GM19023 (cell line): ENCODE data around the gene AP3S2.
"Not testable (repeated sequence)": the region's sequence is repeated elsewhere in the genome, so short reads cannot be mapped to it uniquely, and the experiment has no call there.

Experiments
- ATAC-seq: cut with Tn5 transposase; IDR thresholded peaks from one replicate; pipeline ENCODE4 v1.9.1; 2021; ENCODE audit warnings: mild to moderate bottlenecking, moderate library complexity; ENCODE audit not compliant: unreplicated experiment

Gene AP3S2

DNA sequence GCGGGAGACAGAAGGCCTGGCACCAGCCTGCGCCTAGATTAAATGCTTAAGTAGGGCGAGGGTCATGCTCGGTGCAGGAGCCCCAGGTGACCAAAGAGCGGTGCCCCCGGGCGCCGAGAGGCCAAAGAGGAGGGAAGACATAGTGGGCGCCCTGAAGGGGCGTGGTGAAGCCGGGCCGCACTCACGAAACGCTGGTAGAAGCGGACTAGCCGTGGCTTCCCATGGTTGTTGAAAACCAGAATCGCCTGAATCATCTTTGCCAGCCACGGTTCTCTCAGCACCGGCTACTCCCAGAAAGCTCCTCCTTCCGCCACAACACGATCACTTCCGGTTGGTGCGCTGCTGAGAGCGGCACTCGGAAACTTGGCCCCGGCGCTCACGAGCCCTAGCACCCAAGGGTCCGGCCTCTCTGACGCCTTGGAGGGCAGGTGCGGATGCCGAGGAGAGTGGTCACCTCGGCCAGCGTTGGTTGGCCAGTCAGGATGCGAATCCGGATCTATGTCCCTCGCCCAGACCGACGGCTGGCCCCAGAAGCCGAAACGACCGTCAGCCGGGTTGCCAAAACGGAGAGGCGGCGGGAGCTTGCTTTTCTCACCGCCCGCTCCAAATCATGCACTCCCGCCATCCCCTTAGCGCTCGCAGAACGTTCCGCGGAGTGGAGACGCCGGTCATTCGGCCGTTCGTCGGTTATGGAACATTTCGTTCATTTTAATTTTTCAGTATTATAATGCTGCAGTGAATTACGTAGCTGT is at the start of gene AP3S2:
TSS of gene AP3S2 (minus strand) at position 299 of the 752 bp plus-strand sequence. CDS start at position 254, 45 bp downstream.
- ATAC-seq = peak; percentile 94

DNA sequence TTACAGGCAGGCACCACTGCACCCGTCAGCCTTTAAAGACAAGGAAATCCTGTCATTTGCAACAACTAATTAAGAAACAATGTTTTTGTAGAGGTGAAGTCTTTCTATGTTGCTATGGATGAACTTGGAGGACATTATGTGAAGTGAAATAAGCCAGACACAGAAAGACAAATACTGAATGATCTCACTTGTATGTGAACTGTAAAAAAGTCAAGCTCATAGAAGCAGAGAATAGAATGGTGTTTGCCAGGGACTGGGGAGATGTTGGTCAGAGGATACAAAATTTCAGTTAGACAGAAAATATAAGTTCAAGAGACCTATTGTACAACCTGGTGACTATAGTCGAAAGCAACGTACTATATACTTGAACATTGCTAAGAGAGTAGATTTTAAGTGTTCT is 46.1 kb upstream of the AP3S2 start:
- no peak for ATAC-seq

DNA sequence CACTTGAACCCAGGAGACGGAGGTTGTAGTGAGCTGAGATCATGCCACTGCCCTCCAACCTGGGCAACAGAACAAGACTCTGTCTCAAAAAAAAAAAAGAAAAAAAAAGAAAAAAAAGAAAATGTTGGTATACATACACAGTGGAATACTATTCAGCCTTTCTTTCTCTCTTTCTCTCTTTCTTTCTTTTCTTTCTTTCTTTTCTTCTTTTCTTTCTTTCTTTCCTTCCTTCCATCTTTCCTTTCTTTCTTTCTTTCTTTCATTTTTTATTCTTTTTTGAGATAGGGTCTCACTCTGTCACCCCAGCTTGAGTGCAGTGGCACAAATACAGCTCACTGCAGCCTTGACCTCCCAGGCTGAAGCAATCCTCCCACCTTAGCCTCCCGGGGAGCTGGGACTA is 45.6 kb upstream of the AP3S2 start:
- not testable (repeated sequence) for ATAC-seq

DNA sequence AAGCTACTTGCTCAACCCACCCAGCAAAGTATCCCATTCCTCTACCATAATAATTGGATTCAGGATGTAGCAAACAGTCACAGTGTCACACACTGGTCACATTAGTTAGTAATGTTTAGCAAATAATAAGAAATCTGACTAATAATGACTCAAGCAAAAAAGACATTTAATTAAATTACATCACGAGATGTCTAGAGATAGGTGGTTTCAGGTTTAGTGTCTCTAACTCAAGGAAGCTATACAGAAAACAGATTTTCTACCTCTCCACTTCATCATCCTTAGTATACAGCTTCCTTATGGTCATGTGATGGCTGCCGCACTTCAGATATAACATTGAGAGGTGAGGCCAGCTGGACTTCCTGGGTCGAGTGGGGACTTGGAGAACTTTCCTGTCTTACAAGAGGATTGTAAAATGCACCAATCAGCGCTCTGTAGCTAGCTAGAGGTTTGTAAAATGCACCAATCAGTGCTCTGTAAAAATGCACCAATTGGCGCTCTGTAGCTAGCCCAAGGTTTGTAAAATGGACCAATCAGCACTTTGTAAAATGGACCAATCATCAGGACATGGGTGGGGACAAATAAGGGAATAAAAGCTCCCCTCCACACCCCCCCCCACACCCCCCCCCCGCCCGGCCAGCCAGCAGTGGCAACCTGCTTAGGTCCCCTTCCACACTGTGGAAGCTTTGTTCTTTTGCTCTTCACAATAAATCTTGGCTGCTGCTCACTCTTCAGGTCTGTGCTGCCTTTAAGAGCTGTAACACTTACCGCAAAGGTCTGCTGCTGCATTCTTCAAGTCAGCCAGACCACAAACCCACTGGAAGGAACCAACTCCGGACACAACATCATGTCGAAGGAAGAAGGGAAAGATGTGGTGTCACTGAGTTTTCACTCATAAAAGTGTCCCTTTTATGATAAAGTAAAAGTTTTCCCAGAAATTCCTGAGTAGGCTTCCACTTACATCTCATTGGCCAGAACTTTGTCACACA is 43.9 kb upstream of the AP3S2 start:
- ATAC-seq = no peak

DNA sequence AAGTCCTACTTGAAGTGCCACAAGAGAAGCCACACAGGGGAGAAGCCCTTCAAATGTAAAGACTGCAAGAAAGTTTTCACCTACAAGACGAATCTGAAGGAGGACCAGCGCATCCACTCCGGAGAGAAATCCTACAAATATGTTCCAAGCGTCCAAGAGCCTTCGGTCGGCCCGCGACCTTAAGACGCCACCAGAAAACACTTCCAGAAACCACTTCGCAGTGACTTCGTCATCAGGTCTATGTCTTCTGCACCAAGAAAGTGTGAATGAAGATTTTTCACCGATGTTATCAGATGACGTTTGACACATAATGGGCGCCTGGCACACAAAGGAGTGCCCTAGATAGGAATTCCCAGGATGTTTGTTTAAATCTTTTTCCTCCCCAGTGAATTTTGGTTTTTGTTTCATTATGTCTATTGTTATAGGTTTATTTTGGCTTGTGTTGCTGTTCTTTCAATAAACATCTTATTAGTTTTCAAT is 43.0 kb upstream of the AP3S2 start:
- no peak for ATAC-seq

DNA sequence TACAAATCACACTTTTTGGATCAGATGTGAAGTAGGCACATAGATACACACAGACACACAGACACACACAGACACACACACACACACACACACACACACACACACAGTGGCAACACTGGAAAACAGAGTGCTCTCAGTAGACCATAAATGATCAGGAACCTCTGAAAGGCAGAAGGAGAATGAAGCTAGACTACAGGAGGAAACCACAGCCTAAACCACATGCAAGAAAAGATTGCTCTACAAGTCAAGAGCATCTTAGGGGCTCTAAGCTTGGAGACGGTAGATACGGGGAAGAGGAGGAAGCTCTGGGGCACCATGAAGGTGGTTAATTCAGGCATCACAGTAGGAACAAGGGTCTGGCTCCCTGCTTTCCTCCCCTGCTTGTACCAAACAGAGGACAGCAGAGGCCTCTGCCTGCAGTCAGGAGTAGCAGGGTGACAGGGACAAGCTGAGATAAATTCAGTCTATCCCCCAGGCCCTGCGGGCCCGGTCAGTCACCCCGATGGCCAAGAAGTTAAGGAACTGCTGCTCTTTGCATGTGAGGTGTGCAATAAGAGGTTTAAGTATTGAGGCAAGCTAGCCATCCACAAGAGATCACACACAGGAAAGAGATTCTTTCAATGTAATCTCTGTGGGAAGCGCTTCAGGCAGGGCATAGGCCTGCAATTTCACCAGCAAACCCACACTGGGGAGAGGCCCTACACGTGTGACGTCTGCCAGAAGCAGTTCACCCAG is 42.4 kb upstream of the AP3S2 start:
- ATAC-seq = no peak

DNA sequence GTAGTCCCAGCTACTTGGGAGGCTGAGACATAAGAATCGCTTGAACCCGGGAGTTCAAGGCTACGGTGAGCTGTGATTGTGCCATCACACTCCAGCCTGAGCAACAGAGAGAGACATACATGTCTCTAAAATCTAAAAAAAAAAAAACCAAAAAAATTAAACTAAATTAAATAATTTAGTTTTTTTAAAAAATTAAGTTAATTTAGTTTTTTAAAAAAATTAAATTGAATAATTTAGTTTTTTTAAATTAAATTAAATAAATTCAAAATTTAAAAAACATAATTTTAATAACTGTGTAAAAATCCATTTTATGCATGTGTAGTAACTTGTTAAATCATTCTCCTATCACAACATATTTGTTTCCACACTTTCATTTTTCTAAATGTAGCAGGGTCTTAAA is 39.1 kb upstream of the AP3S2 start:
- no peak for ATAC-seq

DNA sequence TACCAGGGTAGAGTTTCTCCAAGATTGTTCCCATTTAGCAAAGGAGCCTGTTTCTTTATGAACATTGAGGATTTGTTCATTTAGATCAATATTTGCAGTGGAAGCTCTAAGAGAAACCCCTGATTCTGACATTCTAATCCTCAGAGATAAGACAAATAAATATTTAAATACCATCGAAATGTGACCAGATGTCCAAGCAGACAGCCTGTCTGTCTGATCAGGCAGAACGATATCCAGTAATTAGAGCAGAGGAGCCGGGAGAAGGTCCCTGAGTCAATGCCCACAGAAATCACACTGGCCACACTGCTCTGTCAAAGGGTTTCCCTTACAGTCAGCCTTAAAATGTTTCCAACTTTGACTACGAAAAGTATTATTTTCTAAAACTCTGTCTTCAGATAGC is 34.6 kb upstream of the AP3S2 start:
- no peak for ATAC-seq

DNA sequence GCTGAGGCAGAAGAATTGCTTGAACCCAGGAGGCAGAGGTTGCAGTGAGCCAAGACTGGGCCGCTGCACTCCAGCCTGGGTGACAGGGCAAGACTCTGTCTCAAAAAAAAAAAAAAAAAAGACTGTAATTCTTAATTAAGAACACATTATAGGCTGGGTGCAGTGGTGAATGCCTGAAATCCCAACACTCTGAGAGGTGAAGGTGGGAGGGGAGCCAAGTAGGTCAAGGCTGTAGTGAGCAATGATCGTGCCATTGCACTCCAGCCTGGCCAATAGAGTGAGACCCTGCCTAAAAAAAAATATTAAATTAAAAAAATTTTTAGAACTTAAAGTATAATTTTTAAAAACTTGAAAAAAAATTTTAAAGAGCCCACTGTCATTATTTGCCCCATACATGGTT is 32.4 kb upstream of the AP3S2 start:
- no peak for ATAC-seq

DNA sequence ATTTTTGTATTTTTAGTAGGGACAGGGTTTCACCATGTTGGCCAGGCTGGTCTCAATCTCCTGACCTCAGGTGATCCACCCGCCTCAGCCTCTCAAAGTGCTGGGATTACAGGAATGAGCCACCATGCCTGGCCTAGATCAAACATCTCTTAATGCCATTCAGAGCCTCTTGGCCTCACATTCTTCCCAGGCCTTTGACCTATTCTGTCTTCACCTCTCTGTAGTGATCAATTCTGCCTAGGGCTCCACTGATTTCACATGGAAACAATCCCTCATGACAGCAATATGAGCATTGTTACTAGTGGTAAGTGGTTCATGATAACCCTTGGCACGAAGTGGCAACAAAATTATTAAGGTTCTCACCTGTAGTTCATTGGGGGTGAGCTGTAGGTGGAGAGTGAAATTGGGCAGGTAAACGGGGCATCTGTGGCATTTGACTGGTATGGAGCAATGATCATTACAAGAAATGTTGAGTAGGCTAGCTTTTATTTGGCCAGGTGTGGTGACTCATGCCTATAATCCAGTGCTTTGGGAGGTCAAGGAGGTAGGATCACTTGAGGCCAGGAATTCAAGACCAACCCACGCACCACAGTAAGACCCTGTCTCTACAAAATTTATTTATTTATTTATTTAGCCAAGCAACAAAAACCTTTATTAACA is 23.8 kb upstream of the AP3S2 start:
- no peak for ATAC-seq

DNA sequence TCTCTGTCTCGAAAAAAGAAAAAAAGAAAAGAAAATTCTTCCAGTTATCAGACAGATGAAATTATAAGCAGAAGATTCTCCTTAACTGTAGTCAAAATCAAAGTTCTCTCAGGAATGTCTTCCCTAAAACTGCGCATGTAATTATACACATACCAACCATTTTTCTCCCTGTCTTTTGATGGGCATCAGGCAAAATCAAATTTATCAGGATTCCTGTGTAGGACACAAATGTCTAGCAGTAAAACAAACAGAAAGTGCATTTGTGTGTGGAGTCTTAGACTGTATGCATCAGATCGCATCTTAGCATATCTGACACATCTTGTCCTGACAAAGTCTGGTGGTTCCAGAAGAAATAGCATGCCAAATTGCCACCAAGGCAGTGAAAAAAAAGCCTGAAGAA is 22.9 kb upstream of the AP3S2 start:
- ATAC-seq = no peak

DNA sequence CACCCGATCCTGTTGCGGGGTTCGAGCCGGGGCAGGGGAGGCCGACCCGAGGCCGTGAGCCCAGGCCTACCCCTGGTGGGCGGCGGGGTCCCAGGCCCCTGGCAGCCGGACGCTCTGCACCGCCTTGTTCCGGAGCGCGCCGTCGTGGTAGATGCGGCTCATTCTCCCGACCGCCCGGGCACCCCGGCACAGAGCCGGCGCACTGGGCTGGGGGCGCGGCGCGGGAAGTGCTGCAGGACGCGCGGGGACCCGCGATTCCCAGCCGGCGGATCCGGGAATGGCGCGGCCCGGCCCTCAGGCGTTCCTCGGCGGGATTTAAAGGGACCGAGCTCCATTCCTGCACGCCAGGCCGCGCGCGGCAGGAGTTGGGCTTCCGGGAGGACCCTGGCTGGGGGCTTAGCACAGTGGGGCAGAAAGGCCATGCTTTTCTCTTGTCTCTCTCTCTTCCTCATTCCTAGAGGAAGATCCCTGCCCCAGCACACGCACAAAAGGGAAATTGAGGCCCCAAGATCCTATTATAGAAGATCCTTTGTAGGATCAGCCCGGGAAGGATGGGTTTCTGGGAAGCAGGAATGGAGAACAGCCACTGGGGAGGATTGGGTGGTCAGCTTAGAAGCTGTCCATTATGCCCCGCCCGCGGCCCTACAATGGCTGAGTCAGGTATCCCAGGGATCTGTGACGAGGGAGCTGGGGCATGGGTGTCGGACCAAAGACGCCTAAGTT is 19.0 kb upstream of the AP3S2 start, which contains the start of gene ARPIN:
TSS of gene ARPIN (minus strand) at position 279 of the 723 bp plus-strand sequence. CDS start at position 162, 117 bp downstream.
- no peak for ATAC-seq

DNA sequence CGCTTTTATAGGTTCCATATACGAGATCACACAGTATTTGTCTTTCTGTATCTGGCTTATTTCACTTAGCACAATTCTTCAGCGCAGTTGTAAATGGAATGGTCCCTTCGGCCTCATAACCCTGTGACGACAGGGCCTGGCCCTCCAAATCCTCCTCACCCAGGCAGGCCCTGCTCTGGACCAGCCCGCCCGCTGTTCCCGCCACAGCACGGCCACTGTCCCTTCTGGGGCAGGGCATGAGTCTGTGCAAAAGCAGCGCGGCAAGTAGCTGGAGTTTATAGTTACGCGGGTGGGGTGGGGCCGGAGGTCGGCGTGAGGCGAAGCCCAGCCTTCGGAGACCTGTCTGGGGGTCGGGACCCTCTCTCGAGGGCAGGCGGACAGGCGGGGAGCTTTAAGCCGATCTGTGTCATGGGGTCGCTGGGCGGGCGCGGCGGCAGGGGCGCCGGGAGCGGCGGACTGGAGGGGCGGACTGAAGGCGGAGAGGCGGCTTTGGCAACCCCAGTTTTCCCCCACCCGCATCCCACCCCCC is 18.4 kb upstream of the AP3S2 start:
- no peak for ATAC-seq

DNA sequence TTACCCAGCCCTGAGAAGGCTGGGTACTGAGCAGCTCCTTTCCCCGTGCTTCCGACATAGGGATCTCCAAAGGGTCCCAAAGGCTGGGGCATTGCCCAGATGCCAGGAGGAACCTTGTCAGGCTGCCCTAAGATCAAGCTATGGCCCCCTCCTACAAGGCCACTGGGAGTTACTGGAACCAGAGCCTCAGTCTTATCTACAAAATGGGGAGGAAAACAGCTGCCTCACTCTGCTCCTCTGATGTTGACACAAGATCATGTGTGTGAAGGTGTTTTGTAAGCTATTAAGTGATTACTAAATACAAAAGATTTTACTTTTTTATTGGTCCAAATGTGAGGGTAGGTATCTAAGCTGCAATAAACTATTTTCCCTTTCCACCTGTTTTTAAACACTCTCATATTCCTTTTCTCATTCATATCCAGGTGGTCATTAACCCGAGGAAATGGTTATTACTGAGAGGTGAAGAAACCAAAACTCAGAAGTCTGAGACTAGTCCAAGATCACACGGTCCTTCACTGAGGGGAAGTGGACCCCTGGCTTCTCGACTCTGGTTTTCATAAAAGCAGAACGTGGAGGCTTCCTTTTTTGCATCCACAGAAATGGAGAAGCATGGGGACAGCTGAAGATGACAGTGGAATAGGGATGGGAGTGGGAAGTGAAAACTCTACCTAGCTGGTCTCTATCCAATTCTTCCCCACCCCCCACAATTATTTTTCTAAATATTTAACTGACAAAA is 17.3 kb upstream of the AP3S2 start:
- ATAC-seq = no peak

DNA sequence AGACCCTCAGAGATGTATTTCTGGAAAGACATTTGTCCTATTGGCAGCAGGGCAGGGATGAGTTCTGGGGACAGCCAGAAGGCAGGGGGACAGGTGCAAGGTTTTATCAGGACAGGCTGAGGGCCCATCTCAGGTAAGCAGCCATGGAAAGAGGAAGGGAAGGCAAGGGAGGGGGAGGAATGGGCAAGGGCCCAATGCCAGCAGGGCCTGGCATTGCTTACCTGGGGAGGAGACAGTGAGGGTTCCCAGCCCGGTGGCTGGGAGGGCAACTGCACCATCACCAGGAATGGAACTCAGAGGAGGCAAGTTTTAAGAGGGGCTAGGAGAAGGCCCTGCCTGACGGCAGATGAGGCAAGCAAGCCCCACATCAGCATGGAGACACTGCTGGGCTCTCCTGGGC is 15.8 kb upstream of the AP3S2 start:
- ATAC-seq = no peak

DNA sequence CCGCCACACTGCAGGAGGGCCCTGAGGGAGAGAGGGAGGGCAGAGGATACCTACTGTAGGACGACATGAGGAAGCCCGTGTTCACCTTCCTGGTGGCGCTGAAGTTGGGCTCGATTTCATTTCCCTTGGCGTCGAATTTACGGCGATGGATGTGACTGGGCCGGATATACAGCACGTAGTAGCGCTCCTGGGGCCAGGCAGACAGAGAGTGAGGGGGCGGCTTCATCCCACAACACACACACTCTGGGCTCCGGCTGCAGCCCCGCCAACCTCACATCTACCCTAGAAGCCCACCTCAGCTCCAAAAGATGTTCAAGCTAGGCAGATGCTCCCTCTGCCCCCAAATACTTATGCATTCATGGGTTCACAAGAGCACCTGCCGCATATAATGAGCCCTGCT is 14.4 kb upstream of the AP3S2 start:
- no peak for ATAC-seq

DNA sequence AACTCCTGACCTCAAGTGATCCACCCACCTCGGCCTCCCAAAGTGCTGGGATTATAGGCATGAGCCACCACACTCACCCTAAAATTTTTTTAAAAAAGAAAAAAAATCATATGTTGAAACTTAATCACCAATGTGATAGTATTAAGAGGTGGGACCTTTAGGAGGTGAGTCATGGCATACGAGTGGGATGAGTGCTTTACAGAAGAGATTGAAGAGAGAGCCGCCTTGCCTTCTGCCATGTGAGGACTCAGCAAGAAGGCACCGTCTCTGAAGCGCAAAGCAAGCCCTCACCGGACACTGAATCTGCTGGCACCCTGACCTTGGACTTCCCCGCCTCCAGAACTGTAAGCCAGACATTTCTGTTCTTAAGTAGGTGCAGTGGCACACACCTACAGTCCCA is 13.5 kb upstream of the AP3S2 start:
- ATAC-seq = no peak

DNA sequence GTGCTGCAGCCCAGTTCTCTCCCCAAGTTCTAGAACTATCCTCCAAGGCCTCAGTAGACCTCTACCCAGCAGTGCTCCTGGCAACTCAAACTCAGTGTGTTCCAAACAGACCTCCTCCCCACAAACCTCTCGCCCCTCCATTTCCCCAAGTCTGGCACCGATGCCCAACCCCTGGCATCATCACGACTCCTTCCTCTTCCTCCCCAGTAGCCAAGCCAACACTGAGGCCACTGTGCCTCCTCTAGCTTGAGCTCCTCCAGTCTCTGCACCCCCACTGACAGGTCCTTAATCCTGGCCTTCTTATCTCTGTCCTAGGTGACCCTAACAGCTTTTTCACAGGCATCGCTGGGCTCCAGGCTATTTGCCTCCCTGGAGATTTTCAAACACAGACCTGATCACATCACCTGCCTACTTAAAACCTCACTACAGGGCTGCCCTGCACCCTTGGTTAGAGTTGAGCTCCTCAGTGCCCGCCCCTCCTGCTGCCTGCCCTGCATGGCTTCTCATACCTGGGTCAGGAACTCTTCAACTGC is 12.1 kb upstream of the AP3S2 start:
- ATAC-seq = no peak

DNA sequence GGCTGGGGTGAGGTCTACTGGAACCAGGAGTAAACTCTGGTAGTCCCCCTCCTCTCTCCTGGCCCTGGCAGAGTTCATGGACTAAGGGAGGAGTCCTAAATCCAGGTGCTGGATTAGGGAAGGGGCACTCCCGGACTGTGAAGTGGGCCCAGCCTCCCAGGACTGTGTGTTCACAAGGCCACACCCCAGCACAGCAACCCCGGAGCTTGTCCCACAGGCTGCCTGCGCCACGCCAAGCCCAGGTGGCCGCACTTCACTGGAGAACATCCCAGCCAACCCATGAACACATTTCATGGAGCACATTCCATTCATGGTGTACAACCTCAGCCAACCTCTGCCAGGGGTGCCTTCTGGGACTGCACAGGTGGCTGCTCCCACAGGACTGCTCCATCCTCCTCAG is 10.7 kb upstream of the AP3S2 start:
- no peak for ATAC-seq
